Left ventricle myocardium superior (tissue), 1 donor: ENCODE results near the gene PRELID1. TPM values are rescaled to one million over a fixed set of nuclear protein-coding genes. Genes with fewer than 3 reads are reported as not detected.

Experiments
- ATAC-seq: fragments of 200-7000 bp; cut with Tn5 transposase; one replicate; pipeline ENCODE4 v1.9.1; 2020; ENCODE audit warnings: mild to moderate bottlenecking, moderate library complexity
- DNase-seq: peaks from one replicate; pipeline ENCODE4 v3.0.0-alpha.2; 2020
- intact Hi-C: fragments of 100-400 bp; cut with micrococcal nuclease; formaldehyde crosslinking; loops from one replicate; pipeline ENCODE4 v1.11.0; 2022
- total RNA-seq: library from RNA; stranded (reverse); fragmentation: NEBNext Ultra II Directional; extraction: Animal tissue kit (Norgen Biotek cat#: 25700); gene quantifications from one replicate; pipeline ENCODE4 v1.2.1, GENCODE V29; 2021
- donor health status: DM: no; HTN: yes; CAD: no; lungs with severe emphysema.

PRELID1 gene
- total RNA-seq, 1 donor from 2014 or later: 35.2 TPM

DNA sequence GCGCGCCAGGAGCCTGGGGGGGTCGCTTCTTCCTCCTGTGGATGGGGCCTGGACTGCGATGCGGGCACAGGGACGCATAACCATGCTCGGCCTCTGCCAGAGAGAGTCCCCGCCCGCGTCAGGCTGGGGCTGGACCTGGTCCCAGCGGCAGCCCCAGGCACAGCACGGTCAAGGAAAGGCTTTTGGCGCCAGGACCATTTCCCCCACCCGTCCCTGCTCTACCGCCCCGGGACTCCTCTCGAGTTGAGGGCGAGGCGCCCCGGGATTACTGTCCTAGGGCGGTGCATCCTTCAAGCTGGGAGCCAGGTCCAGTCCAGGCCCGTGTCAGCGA is 7.8 kb downstream of the PRELID1 start:
- peak; percentile 17 for ATAC-seq
- intact Hi-C loops: no loop called here
- no peak for DNase-seq

DNA sequence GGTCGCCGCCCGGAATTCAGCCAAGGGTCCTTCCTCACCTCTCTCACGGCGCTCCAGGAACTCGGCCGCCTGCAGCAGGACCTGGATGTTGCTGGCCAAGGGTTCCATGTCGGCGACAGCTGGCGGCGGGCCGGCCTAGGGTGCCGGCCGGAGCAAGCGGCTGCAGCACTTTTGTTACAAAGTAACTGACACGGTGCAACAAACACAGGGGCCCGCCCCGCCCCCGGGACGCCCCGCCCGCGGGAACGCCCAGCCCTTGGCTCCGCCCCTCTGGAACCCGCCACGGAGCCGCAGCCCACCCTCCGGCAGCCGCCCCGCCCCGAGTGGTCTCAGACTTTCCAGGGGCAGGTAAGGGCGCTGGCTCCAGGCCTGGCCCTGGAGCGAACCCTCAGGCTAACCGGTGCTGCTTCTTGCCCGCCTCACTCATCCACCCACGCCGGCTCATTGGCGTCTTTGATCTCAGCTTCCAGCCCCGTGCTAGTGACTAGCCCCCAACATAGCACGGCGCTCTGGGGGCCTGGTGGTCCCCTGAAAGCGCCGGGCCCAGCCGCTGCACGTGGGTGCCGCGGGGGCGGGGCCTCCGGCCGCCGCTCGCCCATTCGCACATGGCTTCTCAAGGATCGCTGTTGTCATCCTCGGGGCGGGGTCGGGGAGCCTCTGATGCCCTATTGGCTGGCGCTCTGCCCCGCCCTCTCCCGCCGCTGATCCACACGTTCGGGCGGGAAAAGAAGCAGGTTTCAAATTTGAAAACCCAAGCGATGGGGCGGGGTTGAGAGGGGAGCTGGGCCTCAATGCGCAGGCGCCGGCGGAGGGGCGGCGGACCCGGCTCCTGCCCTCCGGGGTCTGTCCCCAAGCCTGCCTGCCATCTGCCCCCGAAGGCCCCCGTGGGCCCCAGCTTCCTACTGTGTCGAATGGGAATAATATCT is 8.4 kb downstream of the PRELID1 start, which contains the start of gene MXD3:
TSS of gene MXD3 (minus strand) at position 176 of the 926 bp plus-strand sequence. CDS start at position 108, 68 bp downstream.
- intact Hi-C loops: no loop called here
- DNase-seq: peak; percentile 98
- ATAC-seq: peak; percentile 88

DNA sequence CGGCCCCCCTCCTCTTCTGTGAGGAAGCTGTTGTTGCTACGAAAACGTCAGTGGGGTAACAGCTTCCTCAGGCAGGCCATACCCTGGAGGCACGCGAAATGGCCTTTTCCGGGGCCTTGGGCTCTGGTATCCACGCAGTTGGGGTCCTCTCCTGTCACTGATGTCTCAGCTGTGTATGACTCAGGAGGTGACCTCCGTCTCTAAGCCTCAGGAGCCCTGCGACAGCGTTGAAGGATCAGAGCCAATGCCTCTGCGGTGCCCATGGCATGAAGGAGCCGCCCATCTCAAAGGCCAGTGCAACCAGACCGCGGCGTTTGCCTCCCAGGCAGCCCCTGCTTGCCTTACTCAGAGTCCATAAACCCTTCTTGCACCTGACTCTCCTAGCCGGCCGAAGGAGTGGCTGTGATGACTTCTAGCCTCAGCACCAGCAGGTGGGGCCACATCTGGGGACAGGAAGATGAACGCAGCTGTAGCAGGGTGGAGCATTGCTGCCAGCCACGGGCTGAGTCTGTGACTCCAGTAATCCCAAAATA is 9.1 kb downstream of the PRELID1 start:
- DNase-seq: no peak
- no peak for ATAC-seq
- intact Hi-C loops: no loop called here

DNA sequence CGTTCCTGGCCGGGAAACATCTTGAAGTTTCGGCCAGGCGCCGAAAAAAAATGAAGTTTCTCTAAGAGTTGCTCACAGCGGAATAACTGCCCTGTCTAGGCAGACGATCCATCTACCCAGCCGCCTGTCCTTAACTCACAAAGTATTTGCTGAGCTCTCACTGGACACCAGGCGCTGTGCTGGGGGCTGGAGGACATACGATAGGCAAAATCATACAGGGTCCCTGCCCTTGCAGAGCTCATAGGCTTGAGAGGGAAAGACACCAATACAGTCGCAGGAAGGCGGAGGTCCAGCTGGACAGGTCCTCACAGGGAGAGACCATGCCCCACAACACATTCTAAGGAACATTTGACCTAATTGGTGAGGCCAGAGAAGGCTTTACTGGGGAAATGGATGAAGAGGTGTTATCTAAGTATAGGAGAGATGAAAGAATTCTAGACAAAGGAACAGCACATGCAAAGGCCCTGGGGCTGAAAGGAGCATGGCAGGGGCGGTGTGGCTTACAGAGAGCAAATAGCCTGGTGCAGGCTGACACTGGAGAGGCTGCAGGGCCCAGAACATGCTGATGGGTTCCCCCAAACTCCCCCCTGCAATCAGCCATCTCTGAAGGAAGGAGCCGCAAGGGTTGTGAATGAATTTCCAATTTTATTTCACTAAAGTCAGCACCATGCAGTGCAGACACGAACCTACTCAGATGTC is 10.1 kb downstream of the PRELID1 start:
- intact Hi-C loops: no loop called here
- DNase-seq (no peak), ATAC-seq (no peak)

DNA sequence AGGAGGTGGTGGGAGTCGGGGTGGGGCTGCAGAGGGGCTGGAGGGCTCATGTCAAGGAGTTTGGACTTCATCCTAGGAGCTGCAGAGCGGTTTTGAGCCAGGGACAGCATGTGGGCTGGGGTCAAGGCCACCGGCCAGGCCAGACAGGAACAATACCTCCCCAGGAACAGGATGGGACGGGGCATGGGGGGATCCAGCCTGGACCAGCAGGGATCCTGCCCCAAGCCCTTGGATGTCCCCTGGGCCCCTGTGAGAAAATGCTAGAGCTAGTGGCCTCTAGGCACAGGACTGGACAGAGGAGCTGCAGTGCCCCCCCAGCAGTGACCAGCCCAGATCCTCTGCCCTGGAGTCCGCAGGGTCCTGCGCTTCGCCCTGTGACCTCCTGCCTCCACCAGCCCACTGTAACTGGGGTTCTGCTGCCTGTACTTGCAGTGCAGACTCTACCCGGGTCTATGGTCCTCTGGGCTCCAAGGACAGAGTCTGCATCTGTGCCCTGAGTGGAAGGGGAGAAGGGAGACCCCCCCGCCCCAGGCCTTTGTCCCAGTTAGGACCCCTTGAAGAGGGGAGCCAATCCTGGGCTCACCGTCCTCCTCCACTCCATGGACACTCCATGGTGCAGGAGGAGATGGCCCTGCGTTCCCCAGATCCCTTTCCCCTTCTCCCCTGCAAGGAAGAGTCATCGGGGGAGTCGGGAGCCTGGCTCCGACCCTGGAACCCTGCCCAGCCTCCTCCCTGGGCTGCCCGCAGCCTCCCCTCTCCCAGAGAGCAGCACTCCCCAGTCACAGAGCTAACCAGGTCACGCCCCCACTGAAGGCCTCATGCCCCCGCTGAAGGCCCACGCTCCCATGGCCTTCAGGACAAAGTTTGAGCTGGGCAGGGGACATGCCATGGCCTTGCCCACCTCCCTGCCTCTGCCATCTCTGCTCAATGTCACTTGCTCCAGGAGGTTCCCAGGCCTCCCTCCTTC is 11.1 kb downstream of the PRELID1 start:
- intact Hi-C loops: no loop called here
- DNase-seq (no peak), ATAC-seq (no peak)

DNA sequence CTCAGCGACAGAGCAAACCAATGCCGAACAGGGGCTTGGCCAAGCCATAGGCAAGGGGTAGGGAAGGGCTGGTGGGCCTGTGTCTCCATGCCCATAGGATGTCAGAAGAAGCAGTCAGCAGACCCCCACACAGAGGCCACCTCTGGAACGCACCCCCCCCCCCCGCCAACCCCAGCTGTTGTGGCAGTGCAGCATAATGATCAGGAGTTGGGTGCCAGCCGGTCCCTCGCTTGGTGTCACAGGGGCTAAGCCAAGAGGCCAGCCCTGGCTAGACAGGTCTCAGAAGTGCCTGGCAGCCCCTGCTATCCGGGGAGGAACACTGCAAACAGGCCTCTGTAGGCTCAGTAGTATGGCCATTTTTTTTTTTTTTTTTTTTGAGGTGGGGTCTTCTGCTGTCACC is 11.8 kb downstream of the PRELID1 start:
- ATAC-seq (no peak), DNase-seq (no peak)
- intact Hi-C loops: no loop called here

DNA sequence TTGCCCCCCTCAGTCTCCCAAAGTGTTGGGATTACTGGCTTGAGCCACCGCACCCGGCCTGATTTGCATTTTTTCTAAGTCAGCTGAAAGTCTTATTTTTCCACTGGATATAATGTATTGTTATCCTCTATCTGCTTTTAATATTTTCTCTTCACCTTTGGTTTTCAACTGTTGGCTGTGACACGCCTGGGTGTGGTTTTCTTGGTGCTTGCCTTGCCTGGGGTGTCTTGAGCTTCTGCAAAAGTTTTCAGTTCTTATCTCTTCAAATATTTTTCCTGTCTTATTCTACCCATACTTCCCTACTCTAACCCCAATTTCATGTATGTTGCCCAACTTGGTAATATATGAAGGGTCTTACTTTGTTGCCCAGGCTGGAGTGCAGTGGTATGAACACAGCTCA is 12.4 kb downstream of the PRELID1 start:
- intact Hi-C loops: no loop called here
- no peak for DNase-seq
- no peak for ATAC-seq

DNA sequence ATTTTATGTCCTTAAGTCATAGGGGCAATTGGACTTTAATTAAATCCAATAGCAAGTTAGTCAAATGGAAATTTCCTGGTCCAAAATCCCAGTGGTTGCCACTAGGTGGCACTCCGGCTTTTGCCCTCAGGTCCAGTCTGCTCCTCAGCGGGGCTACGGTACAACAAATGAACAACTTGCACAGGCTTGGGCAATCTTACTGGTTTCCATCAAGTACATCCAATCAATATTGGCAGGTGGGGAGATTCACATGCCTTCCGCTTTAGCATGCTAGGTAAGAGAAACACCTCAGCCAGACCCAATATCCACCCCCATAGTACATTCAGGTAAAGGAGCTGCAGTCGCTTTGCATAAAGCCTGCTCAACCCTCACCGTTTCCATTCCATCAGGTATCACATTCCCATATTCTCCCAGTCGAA is 14.4 kb downstream of the PRELID1 start:
- ATAC-seq (peak; percentile 61), DNase-seq (peak; percentile 68)
- intact Hi-C loops: no loop called here

DNA sequence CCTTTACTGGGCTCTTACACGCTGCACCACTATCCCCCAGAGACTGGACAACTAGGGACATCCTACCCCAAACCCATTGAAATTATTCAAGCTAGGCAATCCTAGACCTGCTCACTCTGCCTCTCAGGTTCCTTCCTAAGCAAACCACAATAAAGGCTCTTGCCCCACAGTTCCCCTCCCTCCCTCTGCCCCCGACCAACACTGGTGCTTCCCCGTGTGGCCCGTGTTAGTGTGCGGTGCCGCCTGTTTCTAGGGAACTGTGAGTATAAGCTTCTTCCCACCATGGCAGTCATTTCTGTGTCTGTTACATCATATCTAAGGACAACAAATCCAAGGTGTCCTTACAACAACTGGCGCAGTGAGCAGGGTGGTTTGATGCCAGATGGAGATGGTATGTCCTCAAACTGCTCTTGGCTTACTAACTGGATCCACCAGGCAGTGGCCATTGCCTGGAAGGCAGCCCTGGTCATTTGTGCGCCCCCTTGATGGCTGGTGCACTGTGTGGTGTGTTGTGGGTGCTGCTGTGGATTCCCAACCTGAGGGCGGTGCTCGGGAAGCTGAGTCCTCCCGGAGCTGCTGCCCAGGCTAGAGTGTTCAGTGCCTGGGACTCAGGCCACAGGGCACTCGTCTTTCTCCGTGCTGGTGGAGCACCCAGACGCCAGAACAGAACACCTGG is 16.5 kb downstream of the PRELID1 start:
- intact Hi-C loops: loop anchor here (10.0 kb wide), 1 partner anchor 55 kb away; no protein-coding TSS in a partner anchor
- ATAC-seq (no peak), DNase-seq (no peak)

DNA sequence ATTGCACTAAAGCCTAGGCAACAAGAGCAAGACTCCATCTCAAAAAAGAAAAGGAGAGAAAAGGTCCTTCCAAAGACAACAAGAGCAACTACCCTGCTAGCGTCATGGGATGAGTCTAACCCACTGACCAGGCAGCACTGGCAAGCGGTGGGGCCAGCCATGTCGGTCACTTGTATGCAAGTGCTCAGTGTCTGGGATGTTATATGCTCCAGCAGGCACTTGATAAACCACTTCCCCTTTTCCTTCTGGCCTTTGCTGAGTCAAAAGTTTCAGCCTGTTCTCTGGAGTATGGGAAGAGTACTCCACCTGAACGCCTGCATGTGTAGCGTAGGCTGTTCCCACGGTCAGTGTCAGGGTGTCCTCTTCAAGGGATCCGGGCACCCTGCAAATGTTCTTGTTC is 17.3 kb downstream of the PRELID1 start:
- DNase-seq (no peak), ATAC-seq (no peak)
- intact Hi-C loops: loop anchor here (10.0 kb wide), 1 partner anchor 54 kb away; no protein-coding TSS in a partner anchor

DNA sequence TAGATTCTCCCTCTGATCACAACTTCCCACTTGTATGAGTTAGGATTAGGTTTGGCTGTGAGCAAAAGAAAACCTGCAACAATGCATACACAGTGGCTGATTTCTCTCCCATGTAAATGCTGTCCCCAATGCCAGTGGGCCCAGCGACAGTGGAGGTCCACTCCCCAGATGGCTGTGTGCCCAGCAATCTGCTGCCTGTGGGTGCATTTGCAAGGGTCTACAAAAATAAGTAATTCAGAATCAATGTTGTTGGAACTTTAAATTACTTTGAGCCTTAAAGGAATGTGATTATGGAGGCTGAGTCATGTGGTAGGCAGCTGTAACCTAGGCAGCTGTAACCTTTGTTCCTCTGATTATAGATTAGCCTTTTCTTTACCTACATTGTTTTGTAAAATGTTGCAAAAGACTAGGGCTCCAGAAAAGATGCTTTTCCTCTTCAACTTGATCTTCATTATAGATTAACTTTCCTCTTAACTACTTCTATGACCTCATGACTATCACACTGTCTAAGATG is 22.3 kb downstream of the PRELID1 start:
- intact Hi-C loops: loop anchor here (10.0 kb wide), 1 partner anchor 49 kb away; no protein-coding TSS in a partner anchor
- DNase-seq (no peak), ATAC-seq (no peak)

DNA sequence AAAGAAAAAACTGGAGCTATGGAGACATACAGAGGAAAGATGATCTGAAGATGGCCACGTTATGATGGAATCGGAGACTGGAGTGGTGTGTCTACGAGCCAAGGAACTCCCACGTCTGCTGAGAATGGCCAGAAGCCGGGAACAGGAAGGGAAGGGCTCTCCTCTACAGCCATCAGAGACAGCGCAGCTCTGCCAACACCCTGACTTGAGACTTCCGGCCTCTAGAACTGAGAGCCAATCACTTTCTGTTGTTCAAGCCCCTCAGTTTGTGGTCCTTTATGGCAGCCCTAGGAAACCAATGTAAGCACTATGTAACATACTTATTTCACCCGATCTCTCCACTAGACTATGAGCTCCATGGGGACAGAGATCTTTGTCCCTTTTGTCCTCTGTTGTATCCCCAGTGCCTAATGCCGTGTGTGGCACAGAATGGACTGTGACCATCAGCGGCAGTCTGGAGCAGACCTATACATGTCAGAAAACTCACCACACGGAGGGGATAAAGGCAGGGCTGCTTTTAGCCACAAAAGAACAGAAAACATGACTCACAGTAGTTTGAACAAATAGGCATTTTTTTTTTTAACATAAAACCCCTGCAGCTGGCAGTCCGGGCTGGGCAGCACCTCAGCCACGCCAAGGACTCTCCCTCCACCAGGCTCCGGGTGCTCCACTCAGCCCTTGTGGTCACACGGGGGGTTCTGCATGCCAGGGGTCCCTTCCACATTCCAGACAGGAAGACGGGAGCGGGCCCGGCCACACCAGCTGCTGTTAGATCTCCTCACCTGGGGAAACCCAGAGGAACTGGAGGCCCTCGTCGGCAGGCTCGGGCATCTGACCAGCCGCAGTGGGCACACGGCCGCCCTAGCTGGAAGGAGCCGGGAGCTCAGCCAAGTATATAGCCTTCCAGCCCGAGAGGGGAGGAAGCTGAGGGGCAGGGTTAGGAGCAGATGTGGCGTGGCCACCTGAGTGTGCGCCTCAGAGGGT is 24.2 kb downstream of the PRELID1 start:
- intact Hi-C loops: loop anchor here (10.0 kb wide), 1 partner anchor 47 kb away; no protein-coding TSS in a partner anchor
- ATAC-seq: peak; percentile 89
- DNase-seq: no peak

DNA sequence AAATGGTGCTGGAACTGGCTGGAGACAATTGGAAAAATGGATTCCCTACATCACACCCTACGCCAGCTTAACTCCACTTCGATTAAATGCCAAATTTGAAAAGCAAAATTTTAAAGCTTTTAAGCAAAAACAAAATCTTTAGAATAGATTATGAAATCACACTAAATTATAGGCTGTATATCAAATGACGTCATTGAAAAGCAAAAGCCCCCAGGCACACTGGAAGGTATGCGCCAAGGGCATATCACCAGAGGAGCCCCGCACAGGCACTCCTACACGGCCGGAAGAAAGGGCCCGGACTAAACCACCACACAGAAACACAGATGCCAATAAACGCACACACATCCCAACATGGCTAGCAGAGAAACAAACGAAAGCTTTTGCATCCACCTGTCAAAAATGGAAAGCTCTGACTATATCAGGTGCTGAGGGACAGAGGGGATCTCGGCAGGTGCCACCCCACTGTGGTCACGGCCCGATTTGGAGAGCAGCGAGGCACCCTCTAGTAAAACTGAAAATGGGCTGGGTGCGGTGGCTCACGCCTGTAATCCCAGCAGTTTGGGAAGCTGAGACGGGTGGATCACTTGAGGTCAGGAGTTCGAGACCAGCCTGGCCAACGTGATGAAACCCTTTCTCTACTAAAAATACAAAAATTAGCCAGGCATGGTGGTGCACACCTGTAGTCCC is 25.1 kb downstream of the PRELID1 start:
- no peak for DNase-seq

DNA sequence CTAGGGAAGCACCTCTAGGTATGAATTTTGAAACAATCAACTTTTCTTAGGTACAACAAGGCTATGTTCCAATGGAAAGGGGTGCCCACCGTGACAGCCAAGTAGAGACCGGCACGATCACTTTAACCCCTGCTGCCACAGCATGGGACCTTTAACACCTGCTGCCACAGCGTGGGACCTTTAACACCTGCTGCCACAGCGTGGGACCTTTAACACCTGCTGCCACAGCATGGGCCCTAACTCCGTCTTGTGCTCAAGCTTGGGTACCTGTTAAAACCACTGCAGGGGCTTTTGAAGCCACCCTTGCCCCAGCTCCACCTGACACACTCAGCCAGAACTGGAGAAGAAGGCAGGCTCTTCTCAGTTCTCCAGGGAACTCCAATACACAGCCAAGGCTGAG is 26.3 kb downstream of the PRELID1 start:
- DNase-seq (no peak), ATAC-seq (no peak)
- intact Hi-C loops: loop anchor here (10.0 kb wide), 1 partner anchor 45 kb away; no protein-coding TSS in a partner anchor

More for the DNA sequence above, 25.1 kb downstream of the PRELID1 start:
- intact Hi-C loops: loop anchor here (10.0 kb wide), 1 partner anchor 46 kb away; no protein-coding TSS in a partner anchor
- no peak for ATAC-seq

DNA sequence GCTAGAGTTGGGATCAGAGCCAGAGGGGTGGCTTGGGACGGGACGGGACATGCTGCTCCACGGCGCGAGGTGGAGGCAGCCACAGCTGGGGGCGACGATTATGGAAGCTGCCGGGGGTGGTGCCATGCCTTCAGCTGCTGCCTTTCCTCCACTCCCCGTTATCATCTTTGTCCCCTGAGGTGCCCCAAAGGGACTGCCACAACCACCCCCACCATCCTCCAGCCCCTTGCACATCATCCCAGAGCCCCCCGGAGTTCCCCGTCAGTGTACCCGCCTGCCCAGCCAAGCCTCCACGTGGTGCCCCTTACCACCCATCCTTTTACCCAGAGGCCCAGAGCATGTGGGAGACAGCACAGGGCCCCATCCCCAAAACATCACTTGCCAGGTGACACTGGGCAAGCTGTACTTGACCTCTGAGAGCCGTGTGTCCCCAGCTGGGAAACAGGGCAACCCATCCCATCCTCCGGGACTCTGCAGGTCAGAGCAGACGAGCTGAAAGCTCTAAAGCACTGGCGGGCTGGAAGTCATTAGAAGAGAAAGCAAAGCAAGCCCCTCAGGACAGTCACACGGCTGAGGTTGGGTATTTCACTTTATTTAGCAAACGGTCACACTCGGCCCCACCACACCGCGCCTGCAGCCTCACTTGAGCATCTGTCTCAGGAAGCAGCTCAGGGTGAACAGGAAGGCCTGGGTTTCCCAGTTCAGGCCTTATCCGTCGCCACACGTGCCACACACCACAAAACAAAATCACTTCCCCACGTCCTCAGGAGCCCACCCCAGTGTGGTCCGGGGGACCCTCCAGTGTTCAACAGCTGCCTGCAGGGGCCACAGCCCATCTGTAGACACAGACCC is 27.6 kb downstream of the PRELID1 start:
- no peak for DNase-seq
- intact Hi-C loops: no loop called here
- ATAC-seq: no peak
